GM12864 (cell line): ENCODE data around the gene FAT4.

Experiments
- DNase-seq: peaks from one replicate; pipeline ENCODE4 v3.0.0-alpha.2; 2011; ENCODE audit warnings: low read depth
- H3K4me3 ChIP-seq: 2 replicates; pipeline ENCODE4 v1.5.1; 2011; ENCODE audit warnings: mild to moderate bottlenecking, low read depth, low read length, control low read depth
- TF ChIP-seq, protein P1 (sequence below): IDR thresholded peaks from 2 replicates; pipeline ENCODE4 v1.5.1; 2011; ENCODE audit warnings: low read depth, mild to moderate bottlenecking, moderate library complexity, low read length, control low read depth, inconsistent platforms; ENCODE audit errors: missing control alignments

The FAT4 gene

DNA sequence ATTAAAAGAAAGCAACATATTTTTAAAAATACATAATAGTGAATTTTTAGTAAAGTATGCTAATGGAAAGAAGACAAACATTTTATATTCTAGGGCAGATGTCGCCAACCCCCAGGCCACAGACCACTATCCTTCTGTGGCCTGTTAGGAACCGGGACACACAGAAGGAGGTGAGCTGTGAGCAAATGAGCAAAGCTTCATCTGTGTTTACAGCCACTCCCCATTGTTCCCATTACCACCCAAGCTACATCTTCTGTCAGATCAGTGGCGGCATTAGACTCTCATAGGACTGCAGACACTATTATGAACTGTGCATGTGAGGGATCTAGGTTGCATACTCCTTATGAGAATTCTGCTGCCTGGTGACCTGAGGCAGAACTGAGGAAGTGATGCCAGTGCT, 37.0 kb upstream of the FAT4 start:
- TF ChIP-seq, protein P1, sequence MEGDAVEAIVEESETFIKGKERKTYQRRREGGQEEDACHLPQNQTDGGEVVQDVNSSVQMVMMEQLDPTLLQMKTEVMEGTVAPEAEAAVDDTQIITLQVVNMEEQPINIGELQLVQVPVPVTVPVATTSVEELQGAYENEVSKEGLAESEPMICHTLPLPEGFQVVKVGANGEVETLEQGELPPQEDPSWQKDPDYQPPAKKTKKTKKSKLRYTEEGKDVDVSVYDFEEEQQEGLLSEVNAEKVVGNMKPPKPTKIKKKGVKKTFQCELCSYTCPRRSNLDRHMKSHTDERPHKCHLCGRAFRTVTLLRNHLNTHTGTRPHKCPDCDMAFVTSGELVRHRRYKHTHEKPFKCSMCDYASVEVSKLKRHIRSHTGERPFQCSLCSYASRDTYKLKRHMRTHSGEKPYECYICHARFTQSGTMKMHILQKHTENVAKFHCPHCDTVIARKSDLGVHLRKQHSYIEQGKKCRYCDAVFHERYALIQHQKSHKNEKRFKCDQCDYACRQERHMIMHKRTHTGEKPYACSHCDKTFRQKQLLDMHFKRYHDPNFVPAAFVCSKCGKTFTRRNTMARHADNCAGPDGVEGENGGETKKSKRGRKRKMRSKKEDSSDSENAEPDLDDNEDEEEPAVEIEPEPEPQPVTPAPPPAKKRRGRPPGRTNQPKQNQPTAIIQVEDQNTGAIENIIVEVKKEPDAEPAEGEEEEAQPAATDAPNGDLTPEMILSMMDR, result no peak
- no peak for DNase-seq
- H3K4me3 ChIP-seq, result no peak overlapping the region

DNA sequence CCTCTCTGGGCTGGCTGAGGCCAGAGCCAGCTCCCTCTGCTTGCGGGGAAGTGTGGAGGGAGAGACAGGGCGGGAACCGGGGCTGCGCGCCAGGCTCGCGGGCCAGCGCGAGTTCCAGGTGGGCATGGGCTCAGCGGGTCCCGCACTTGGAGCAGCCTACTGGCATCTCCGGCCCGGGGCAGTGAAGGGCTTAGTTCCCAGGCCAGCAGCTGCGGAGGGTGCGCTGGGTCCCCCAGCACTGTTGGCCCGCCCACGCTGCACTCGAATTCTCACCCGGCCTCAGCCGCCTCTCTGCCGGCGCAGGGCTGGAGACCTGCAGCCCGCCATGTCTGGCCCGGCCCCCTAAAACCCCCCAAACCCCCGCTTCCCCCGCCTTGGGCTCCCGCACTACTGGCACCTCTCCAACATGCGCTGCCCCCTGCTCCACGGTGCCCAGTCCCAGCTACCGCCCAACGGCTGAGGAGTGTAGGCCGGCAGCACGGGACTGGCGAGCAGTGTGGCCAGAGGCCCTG, 33.8 kb upstream of the FAT4 start:
- DNase-seq, result no peak
- no peak overlapping the region for H3K4me3 ChIP-seq
- TF ChIP-seq, protein P1, result no peak

DNA sequence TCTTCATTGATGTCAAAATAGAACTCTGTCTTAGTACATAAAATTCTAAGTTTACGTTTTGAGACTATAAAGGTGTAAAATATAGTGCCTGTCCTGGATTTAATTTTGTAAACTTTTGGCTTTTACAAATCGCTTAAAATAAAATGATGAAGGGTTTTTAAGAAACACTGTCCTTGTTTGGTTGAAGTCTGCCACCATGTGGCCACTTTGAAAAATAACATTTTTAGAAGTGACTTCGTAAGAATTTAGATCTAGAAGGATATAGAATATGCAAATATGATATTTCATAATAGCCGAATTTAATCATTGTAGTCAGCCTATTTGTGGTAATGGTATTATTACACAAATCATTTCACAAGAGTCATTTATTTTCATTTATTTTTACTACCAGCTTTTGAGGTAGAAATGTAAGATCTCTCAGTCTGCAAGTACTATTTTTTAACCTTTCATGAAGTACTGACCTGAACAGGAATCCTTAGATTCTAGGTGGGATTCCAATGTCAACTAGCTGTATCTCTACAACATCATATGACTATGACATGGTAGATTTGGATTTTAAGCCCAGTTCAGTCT, 31.0 kb upstream of the FAT4 start:
- DNase-seq, result no peak
- no peak overlapping the region for H3K4me3 ChIP-seq
- TF ChIP-seq, protein P1, result peak; percentile 27

DNA sequence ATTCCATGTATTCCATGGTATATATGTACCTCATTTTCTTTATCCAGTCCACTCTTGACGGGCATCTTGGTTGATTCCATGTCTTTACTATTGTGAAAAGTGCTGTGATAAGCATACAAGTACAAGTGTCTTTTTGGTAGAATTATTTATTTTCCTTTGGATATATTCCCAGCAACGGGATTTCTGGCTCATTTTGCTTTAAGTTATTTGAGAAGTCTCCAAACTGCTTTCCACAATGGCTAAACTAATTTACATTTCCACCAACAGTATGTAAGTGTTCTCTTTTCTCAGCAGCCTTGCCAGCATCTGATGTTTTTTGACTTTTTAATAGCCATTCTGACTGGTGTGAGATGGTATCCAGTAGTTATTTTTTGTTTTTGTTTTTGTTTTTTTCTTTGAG, 17.6 kb upstream of the FAT4 start:
- DNase-seq, result no peak
- TF ChIP-seq, protein P1, result no peak
- H3K4me3 ChIP-seq, result no peak overlapping the region

DNA sequence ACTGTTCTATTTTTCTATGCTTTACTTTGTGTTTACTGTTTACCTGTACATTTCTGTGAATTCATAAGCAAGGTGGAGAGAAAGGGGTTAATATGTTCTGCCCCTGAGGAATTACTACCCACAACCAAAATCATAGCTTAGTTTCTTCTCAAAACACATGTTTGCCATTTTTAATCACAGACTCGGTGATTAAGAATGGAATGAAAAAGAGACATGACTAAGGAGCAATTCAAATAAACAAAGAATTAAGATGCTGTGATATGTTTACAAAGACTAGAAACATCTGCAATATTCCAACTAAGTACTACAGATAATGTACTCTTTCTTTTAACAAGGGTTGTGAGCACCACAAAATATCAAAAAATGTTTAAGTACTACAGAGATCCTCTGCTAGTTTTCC, 11.7 kb upstream of the FAT4 start:
- no peak overlapping the region for H3K4me3 ChIP-seq
- DNase-seq, result no peak
- TF ChIP-seq, protein P1, result no peak

DNA sequence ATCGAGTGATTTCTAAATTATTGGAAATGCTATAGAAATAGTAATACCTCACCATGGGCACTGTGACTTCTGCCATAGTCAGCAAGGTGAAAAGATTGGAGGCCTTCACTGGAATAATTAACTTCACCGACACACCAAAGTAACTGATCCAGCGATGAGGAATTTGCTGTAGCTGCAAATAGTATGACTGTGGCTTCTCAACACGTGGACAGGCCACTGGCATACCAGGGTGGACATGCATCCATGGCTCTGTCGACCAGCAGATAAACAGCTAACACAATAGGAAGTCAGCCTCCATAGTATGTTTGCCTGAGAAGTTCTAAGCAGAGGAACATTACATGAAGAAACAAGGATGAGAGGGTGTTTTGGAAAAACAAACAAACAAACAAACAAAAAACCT, 10.9 kb upstream of the FAT4 start:
- no peak for DNase-seq
- TF ChIP-seq, protein P1, result no peak
- H3K4me3 ChIP-seq, result no peak overlapping the region

DNA sequence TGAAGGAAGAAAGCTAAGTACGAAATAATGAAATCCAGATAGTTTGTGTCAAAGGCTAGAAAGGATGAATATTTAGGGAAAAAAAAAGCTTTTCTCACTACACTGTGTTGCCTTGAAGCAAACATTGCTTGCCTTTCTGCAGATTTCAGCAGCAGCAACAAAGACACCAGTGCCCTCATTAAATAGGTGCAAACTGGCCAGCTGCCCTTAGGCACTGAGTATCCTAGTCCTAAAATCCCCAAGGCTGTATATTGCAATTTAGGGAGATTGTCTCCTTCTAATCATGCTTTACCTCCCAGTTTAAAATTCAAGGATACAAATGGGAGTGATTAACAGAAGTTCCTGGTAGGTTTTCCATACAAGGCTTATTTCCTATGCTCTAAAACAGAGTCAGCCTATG, 8.6 kb upstream of the FAT4 start:
- TF ChIP-seq, protein P1, result no peak
- H3K4me3 ChIP-seq, result no peak overlapping the region
- DNase-seq, result no peak
